ENCODE results near the gene SPSB2.
A peak's percentile ranks its signal among the peaks of the same experiment; 100 is the strongest.
"Not testable (repeated sequence)": the region's sequence is repeated elsewhere in the genome, so short reads cannot be mapped to it uniquely, and the experiment has no call there.

Gene SPSB2

DNA sequence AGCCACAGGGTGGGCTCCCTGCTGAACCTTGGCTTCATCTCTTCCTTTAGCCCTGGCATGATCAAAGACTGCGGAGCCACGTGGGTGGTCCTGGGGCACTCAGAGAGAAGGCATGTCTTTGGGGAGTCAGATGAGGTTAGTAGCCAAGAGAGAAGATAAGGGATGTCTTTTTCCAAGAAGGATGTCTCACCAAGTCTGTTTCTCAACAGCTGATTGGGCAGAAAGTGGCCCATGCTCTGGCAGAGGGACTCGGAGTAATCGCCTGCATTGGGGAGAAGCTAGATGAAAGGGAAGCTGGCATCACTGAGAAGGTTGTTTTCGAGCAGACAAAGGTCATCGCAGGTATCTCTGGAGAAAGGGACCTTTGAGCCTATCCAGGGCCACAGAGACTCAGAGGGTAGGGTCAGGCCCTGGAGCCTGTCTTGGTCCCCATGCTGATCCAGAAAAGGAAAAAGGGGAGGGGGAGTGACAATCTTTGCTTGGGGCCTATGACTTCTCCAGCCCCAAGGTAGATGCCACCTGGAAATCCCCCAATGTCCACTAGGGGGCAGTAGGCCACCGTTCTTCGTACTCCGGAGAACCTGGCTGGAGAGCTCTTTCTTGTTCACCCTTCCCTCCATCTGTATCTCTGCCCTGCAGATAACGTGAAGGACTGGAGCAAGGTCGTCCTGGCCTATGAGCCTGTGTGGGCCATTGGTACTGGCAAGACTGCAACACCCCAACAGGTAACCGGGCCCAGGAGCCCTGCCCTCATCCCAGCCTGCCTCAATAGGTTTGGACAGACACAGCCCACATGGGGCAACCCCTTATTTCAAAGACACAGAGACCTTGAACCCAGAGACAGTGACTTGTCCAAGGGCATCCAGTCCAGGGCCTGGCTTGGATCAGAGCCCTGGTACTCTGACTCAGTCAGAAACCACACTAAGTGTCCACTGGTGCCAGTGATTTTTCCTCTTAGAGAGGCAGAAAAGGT is 3.8 kb downstream of the SPSB2 start:
- peak; percentile 32 for DNase-seq

GRCh38 chr12:6868211-6869048 is 4.7 kb downstream of the SPSB2 start:
- DNase-seq = no peak

- DNase-seq = peak; percentile 47
These were observed 5.5 kb downstream of the SPSB2 start, which contains the start of gene TPI1 for GRCh38 chr12:6867413-6868210. TSS of gene TPI1 (plus strand) at chr12:6867531. CDS start at chr12:6867567, 36 bp downstream.

- DNase-seq = no peak
These were observed 6.1 kb downstream of the SPSB2 start for GRCh38 chr12:6866920-6867412.

DNA sequence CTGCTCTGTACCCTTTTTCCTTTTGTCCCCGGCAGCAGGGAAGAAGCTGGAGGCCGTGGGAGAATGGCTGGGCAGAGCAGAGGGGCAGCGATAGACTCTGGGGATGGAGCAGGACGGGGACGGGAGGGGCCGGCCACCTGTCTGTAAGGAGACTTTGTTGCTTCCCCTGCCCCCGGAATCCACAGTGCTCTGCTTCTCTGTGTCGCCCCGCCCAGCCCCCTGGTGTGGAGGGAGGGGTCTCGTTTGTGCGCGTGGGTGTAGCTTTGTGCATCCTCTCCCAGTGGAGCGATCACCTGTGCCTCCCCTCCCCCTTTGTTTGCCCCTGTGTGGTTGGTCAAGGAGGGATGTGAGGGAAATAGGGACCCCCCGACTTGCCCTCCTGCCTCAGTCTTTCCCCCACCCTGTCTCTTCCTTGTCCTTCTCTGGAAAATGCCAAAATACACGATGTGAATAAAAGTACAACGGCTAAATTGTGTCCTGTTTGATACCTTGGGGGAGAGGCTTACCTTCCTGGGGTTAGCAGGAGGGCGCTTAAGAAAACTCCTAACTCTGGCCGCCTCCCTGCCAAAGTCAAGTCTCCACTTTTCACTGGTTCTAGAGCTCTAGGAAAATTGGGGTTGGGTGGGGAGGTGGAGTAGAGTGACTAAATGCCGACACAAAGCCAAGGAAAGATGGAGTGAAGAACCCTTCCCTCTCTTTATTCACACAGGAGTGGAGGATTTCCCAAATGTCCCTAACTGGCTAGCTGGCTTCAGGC is 6.8 kb downstream of the SPSB2 start:
- DNase-seq = no peak

GRCh38 chr12:6865307-6865706 is 7.8 kb downstream of the SPSB2 start:
- DNase-seq = not testable (repeated sequence)

- peak; percentile 43 for DNase-seq
These were observed 9.3 kb downstream of the SPSB2 start for GRCh38 chr12:6863586-6864321.

GRCh38 chr12:6863033-6863432 is 10.1 kb downstream of the SPSB2 start:
- DNase-seq = no peak

GRCh38 chr12:6861391-6861790 is 11.7 kb downstream of the SPSB2 start:
- DNase-seq = no peak

GRCh38 chr12:6860942-6861341 is 12.2 kb downstream of the SPSB2 start:
- DNase-seq = no peak

- no peak for DNase-seq
These were observed 13.0 kb downstream of the SPSB2 start for GRCh38 chr12:6860116-6860515.

- DNase-seq = no peak
These were observed 14.3 kb downstream of the SPSB2 start for GRCh38 chr12:6858799-6859198.

GRCh38 chr12:6855322-6855721 is 17.8 kb downstream of the SPSB2 start:
- DNase-seq = no peak

GRCh38 chr12:6854036-6854435 is 19.1 kb downstream of the SPSB2 start:
- DNase-seq = no peak

- no peak for DNase-seq
These were observed 19.5 kb downstream of the SPSB2 start for GRCh38 chr12:6853626-6854025.

DNA sequence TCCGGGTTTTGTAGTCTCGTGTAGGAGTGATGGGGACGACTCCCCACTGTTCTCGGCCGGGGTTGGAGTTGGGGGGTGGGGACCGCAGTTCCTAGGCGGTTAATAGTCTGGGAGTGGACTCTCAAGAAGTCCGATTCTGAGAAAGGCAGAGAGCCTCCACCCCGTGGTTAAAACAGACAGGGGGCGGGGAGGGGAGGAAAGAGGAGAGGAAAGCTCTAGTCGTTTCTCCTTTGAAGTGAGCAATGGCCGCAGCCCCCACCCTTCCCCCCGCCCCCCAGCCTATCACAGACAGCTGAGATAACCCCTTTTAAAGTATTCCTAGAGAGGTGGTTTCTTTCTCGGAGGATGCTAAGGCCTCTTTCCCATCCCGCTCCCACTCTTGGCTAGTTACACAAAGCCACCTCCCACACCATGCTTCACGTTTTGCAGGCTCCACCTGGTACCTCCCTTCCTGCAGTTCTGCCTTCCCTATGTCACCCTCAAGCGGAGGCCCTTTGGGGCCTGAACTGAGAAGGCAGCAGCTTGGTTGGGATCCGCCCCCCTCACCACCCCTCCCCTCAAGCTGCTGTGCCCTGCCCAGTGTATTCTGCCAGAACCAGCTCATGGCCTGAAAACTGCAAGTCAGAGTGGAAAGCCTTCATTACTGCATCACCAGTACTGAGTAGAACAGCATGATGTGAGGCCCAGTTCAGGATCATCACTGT is 20.3 kb downstream of the SPSB2 start:
- peak; percentile 87 for DNase-seq

- peak; percentile 100 for DNase-seq
These were observed 21.0 kb downstream of the SPSB2 start, which contains the start of gene USP5 for GRCh38 chr12:6851921-6852650. TSS of gene USP5 (plus strand) at chr12:6852150. CDS start at chr12:6852180, 30 bp downstream.

- DNase-seq = peak; percentile 99
These were observed 21.8 kb downstream of the SPSB2 start, which contains the start of gene CDCA3 for GRCh38 chr12:6851153-6851920. TSS of gene CDCA3 (minus strand) at chr12:6851286. CDS start at chr12:6850952, 334 bp downstream.

- DNase-seq = no peak
These were observed 22.3 kb downstream of the SPSB2 start for GRCh38 chr12:6850796-6851152.

Measured in NCI-H226 (cell line).